ENCODE data around the gene SUGCT. TPM values are rescaled to one million over a fixed set of nuclear protein-coding genes. Genes with fewer than 3 reads are reported as not detected.

Gene SUGCT
- total RNA-seq, 1 experiment from 2014 or later, result 5.4 TPM

DNA sequence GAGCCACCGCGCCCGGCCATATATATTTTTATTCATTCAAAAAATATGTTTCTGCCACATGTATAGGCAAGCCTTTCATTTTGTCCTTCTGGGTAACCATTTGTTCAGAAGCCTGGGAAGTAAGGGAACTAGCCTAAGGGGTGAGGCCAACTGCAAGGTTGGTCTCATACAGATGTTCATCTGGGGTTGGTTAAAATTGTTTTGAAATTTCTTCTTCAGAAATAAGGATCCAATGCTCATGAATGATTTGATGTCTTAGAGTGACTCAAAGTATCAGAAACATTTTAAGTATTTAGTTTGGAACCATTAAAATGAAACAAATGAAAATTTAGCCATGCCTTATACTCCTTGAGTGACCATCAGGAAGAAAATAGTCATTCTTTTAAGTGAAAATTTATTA, 397.2 kb downstream of the SUGCT start:
- H3K4me3 Mint-ChIP-seq, result no peak overlapping the region
- no peak for DNase-seq
- Histone ChIP-seq H2BK120ac (ENCODE audit: low read depth, low read length, poor library complexity, severe bottlenecking) (no peak overlapping the region), H3K4me1 (ENCODE audit: insufficient read depth, low read length) (no peaks in the 10 kb centered on the region), H2BK12ac (ENCODE audit: insufficient read length, low read depth, low read length) (no peak overlapping the region), H4K20me1 (ENCODE audit: control insufficient read depth, insufficient read depth, insufficient read length) (no peaks in the 10 kb centered on the region), H3K23ac (ENCODE audit: insufficient read length, low read depth, low read length) (no peak overlapping the region), H3K4ac (ENCODE audit: low read depth, low read length) (no peak overlapping the region), H2BK5ac (ENCODE audit: insufficient read length, low read length) (no peak overlapping the region), H2BK15ac (ENCODE audit: low read depth, low read length) (no peak overlapping the region), H3K79me1 (ENCODE audit: insufficient read depth, low read depth, low read length, poor library complexity, severe bottlenecking) (no peaks in the 10 kb centered on the region), H4K5ac (ENCODE audit: insufficient read length, low read depth, low read length) (no peak overlapping the region), H2AK5ac (ENCODE audit: insufficient read length, low read length) (no peak overlapping the region), H2AFZ (ENCODE audit: low read length) (no peak overlapping the region), H3K23me2 (ENCODE audit: insufficient read length, low read depth, low read length, poor library complexity, severe bottlenecking) (no peaks in the 10 kb centered on the region), H3T11ph (ENCODE audit: low read length) (no peak overlapping the region), H3K79me2 (ENCODE audit: insufficient read depth, low read length) (no peaks in the 10 kb centered on the region), H3K18ac (ENCODE audit: insufficient read length, low read depth, low read length) (no peak overlapping the region), H3K27ac (ENCODE audit: insufficient read length, low read depth, low read length) (no peak overlapping the region), H3K14ac (ENCODE audit: insufficient read depth, low read length) (no peak overlapping the region), H3K9me3 (ENCODE audit: control insufficient read depth, low read depth, low read length) (no peaks in the 10 kb centered on the region), H3K27me3 (ENCODE audit: insufficient read depth, low read length) (no peaks in the 10 kb centered on the region), H3K9ac (ENCODE audit: extremely low read depth, insufficient read length, low read length) (no peak overlapping the region), H3K56ac (ENCODE audit: insufficient read length, low read depth, low read length) (no peak overlapping the region), H4K91ac (ENCODE audit: insufficient read length, low read depth, low read length) (no peak overlapping the region), H2BK20ac (ENCODE audit: low read depth, low read length, poor library complexity, severe bottlenecking) (no peak overlapping the region), H3K4me2 (ENCODE audit: insufficient read depth, insufficient read length, low read length) (no peak overlapping the region), H4K8ac (replicated peaks; ENCODE audit: insufficient read length, low read depth, low read length) (no peak overlapping the region)
- no peaks in the 10 kb centered on the region for H3K9me3 Mint-ChIP-seq
- TF ChIP-seq, protein P1, sequence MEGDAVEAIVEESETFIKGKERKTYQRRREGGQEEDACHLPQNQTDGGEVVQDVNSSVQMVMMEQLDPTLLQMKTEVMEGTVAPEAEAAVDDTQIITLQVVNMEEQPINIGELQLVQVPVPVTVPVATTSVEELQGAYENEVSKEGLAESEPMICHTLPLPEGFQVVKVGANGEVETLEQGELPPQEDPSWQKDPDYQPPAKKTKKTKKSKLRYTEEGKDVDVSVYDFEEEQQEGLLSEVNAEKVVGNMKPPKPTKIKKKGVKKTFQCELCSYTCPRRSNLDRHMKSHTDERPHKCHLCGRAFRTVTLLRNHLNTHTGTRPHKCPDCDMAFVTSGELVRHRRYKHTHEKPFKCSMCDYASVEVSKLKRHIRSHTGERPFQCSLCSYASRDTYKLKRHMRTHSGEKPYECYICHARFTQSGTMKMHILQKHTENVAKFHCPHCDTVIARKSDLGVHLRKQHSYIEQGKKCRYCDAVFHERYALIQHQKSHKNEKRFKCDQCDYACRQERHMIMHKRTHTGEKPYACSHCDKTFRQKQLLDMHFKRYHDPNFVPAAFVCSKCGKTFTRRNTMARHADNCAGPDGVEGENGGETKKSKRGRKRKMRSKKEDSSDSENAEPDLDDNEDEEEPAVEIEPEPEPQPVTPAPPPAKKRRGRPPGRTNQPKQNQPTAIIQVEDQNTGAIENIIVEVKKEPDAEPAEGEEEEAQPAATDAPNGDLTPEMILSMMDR (conservative IDR thresholded peaks at IDR 0.05), result no peak
- no CpG with 5 or more reads among the region's 3 CpGs for WGBS (ENCODE audit: extremely low coverage, insufficient read length, low lambda C conversion rate)
- no peaks in the 10 kb centered on the region for H3K4me1 Mint-ChIP-seq
- no peak overlapping the region for H3K27ac Mint-ChIP-seq
- no peaks in the 10 kb centered on the region for H3K36me3 Mint-ChIP-seq (ENCODE audit: insufficient read depth in 1 of 3, low read depth in 3 of 3)
- H3K27me3 Mint-ChIP-seq (ENCODE audit: low read depth), result no peaks in the 10 kb centered on the region
